GM19351 (cell line): ENCODE measurements around the gene SLC37A1.
"Not testable (repeated sequence)": the region's sequence is repeated elsewhere in the genome, so short reads cannot be mapped to it uniquely, and the experiment has no call there.

Source experiments
- ATAC-seq: cut with Tn5 transposase; IDR thresholded peaks from one replicate; pipeline ENCODE4 v1.9.1; 2021; ENCODE audit warnings: mild to moderate bottlenecking, moderate library complexity; ENCODE audit not compliant: unreplicated experiment

SLC37A1 gene

DNA sequence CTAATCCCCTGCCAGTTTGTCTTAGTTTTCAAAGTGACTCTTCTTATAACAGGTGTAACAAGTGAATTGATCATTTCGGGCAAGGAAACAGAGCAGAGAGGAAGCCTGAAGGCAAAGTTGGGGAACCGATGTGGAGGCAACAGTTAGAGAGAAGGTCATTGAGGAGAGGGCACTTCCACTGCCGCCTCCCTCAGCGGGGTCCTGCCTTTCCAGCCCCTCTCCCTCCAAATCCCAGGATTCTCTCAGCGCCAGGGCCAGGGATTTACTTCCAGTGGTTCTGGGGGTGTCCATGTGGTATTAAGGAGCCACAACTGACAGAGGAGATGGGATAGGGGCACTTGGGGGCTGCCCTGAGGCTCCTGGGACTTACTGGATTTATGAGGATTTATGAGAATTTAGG lies 100.1 kb downstream of the SLC37A1 start:
- no peak for ATAC-seq

- ATAC-seq = no peak
Measured at GRCh38 chr21:42614396-42614795, 100.7 kb downstream of the SLC37A1 start.

GRCh38 chr21:42614811-42615351 lies 101.2 kb downstream of the SLC37A1 start:
- ATAC-seq = no peak

GRCh38 chr21:42615377-42615776 lies 101.7 kb downstream of the SLC37A1 start:
- not testable (repeated sequence) for ATAC-seq

DNA sequence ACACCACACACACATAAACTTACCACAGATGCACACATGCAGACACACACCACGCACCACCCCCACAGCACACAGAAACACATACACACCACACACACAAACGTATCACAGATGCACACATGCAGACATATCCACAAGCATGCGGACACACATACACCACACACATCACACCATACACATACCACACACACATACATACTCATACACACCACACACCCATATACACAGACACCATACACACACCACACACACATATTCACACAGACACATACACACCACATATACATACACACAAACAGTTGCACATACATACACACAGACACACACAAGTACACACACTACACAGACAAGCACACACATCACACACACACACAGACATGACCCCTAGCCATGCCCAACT lies 102.3 kb downstream of the SLC37A1 start:
- no peak for ATAC-seq

DNA sequence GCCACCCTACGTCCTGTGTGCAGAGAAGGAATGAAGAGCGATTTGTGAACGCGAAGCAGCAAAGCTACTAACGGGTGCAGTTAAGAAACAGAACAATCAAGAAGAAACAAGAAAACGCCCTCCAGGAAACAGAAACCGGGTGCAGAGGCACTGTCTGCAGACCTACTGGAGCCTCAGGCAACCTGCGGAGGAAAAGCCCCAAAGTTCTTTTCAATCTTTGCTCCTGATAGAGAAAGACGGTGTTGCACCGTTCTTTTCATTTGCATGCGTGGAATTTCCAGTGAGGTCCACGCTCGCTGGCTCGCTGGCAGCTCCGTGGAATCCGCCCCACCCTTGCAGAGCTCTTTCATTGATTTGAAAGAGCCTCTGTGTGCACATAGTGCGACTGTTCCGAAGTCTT lies 102.8 kb downstream of the SLC37A1 start:
- no peak for ATAC-seq

- no peak for ATAC-seq
Measured at GRCh38 chr21:42616941-42617340, 103.3 kb downstream of the SLC37A1 start.

GRCh38 chr21:42617486-42617885 lies 103.8 kb downstream of the SLC37A1 start:
- ATAC-seq = no peak

- ATAC-seq = no peak
Measured at GRCh38 chr21:42618707-42619102, 105.1 kb downstream of the SLC37A1 start.

- ATAC-seq = no peak
Measured at GRCh38 chr21:42619166-42619565, 105.5 kb downstream of the SLC37A1 start.

DNA sequence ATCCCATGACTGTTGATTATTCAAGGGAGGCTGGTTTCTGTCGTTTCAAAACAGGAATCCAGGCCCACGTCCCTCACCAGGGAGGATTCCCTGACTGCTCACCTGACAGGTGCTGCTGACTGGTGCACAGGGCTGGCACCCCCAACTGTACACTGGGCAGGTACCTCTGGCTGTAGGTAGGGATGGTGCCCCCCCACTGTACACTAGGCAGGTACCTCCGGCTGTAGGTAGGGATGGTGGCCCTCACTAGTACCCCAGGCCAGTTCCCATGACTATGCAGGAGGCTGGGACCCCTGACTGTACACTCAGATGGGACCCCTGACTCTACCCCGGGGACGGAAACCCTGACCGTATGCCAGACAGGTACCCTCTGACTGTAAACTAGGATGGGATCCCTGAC lies 106.2 kb downstream of the SLC37A1 start:
- ATAC-seq = no peak

GRCh38 chr21:42621166-42621818 lies 107.6 kb downstream of the SLC37A1 start:
- no peak for ATAC-seq

GRCh38 chr21:42621819-42622177 lies 108.1 kb downstream of the SLC37A1 start:
- no peak for ATAC-seq

DNA sequence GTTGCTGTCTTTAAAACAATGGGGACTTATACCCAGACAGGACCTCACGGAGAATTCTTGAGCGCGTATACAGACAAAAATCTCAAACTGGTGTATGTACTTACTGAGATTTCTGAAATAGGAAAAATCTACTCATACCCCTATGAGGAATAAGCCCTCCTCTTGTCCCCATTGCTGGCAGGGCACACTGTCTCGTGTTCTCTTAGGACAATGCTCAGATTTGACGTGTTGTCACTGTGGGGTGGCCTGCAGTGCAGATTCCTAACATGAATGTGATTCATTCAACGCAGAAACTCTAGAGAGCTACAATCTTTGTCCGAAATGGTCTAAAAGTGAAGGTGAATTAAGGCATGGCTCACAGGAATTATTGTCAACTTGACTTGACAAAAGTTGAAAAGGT lies 108.6 kb downstream of the SLC37A1 start:
- no peak for ATAC-seq

DNA sequence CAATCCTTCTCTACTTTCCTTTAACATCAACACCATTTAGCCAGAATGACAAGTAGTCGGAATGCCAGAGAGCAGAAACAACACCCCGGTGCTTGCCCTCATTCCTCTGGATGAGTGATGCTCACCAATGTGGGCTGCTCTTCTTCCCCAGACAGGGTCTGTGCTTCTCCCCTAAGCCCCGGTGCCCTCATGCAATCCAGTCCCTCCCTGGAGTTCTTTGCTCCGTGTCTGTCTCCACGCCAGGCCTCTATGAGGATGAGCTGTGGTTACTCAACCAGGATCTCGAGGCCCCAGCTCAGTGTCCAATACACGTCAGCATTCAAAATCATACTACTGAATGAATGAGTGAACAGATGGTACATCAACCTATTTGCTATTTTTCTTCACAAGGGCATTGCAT lies 110.0 kb downstream of the SLC37A1 start:
- no peak for ATAC-seq

GRCh38 chr21:42624095-42624790 lies 110.6 kb downstream of the SLC37A1 start:
- ATAC-seq = no peak

- no peak for ATAC-seq
Measured at GRCh38 chr21:42624936-42625335, 111.3 kb downstream of the SLC37A1 start.

- no peak for ATAC-seq
Measured at GRCh38 chr21:42626171-42626570, 112.5 kb downstream of the SLC37A1 start.

DNA sequence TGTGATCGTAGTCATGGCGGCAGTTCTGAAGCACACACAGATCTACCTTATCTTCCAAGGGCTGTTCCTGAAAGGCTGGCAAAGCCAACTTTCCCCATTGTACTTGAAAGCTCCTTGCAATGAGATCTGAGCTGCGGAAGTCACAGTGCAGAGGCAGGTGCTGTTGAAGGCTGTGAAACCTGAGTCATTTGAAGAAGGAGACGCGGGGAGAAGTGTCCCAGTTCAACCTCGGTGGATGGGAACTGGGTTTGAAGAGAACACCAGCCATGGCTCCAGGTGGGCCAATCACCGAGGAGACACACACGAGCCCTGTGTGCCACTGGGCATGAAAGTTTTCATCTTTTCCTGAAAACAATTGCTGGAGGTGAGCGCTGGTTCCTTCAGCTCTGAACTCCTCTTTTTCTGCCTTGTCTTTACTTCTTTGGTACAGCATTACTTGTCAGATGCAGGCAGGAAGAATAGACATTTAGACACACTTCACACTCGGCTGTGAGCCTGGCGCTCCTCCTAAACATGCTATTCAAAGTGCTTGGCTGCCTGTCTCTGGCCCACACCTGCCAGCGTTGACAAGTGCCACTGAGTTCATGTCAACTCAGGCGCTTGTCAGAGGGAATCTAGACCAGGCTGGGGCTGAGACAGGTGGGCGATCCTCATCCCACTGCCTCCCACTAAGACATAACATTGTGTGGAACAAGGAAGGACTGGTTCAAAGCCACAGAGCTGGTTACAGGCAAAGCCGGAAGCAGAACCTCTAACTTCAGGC lies 114.1 kb downstream of the SLC37A1 start:
- no peak for ATAC-seq

GRCh38 chr21:42628466-42629061 lies 114.9 kb downstream of the SLC37A1 start:
- ATAC-seq = not testable (repeated sequence)

- ATAC-seq = no peak
Measured at GRCh38 chr21:42629933-42630589, 116.4 kb downstream of the SLC37A1 start.
